ENCODE measurements around the gene B9D1. TPM values are rescaled to one million over a fixed set of nuclear protein-coding genes. Genes with fewer than 3 reads are reported as not detected.

B9D1 gene
- polyA plus RNA-seq, 1 of the 3 experiments (the other 2 are of a cell fraction), result 81.6 TPM

GRCh38 chr17:19327031-19327783, 35.3 kb downstream of the B9D1 start:
- Histone ChIP-seq H3K4me1 (ENCODE audit: control insufficient read depth in 1 of 2, insufficient read depth in 2 of 2, low read depth in 1 of 2, low read length in 1 of 2) (peaks cover 4 to 9% of the 10 kb centered on the region in 2 experiments; a peak in 2 of 4 replicates), H3K27me3 (ENCODE audit: insufficient read depth) (no peaks in the 10 kb centered on the region), H3K9me2 (no peaks in the 10 kb centered on the region), H3K9ac (peak overlapping the region; percentile 13; the same call in 1 of the 2 replicates), H4K20me1 (ENCODE audit: insufficient read depth) (no peaks in the 10 kb centered on the region), H2AFZ (ENCODE audit: low read depth) (no peak overlapping the region), H3K79me2 (ENCODE audit: insufficient read depth) (no peaks in the 10 kb centered on the region), H3K4me2 (peak overlapping the region; percentile 13; the same call in 1 of the 2 replicates), H3K27ac (ENCODE audit: low read depth in 2 of 2, low read length in 1 of 2) (peak overlapping the region in 1 of 2 experiments; percentile 38; a peak in 2 of 4 replicates), H3K4me3 (ENCODE audit: low read depth in 2 of 2, low read length in 1 of 2) (no peak overlapping the region), H3F3A (replicated peaks; ENCODE audit: insufficient read depth) (peaks cover 14% of the 10 kb centered on the region), H3K36me3 (replicated peaks in 1 of 2; ENCODE audit: control insufficient read depth in 1 of 2, insufficient read depth in 2 of 2, low read length in 1 of 2) (peaks cover 15 to 27% of the 10 kb centered on the region in 2 experiments), H3K9me3 (peaks cover 7% of the 10 kb centered on the region; the same call in 1 of the 2 replicates)
- TF ChIP-seq CTCF (IDR thresholded peaks at IDR 0.05), result no peak
- no peak for TF ChIP-seq FOXM1 (IDR thresholded peaks at IDR 0.05; ENCODE audit: low read depth)
- peak; percentile 42; the same call in 1 of the 2 replicates for TF ChIP-seq FOSL2 (IDR thresholded peaks at IDR 0.05; ENCODE audit: borderline replicate concordance, low read depth)
- 0 out of 2 replicates have a peak, but pooled peaks have one; percentile 21 for TF ChIP-seq TEAD4 (IDR thresholded peaks at IDR 0.05; ENCODE audit: borderline replicate concordance, insufficient read depth)
- TF ChIP-seq TCF12 (IDR thresholded peaks at IDR 0.05), result peak; percentile 31; the same call in 1 of the 2 replicates
- no peak for TF ChIP-seq RAD21 (IDR thresholded peaks at IDR 0.05; ENCODE audit: low read length)
- POLR2A ChIA-PET, result no interaction called here
- no peak for DNase-seq
- CTCF ChIA-PET, result interaction anchor here (1.4 kb wide), 1 partner anchor 418 kb away, joined by 3 read pairs; no protein-coding TSS in a partner anchor
- WGBS (ENCODE audit: low lambda C conversion rate), result 68% methylated on average over 14 of the region's 14 CpGs

- no peaks in the 10 kb centered on the region for H3K79me2 ChIP-seq (ENCODE audit: insufficient read depth)
- peaks cover 5% of the 10 kb centered on the region for H3F3A ChIP-seq (replicated peaks; ENCODE audit: insufficient read depth)
- TF ChIP-seq FOXJ3 (CRISPR knock-in tag; IDR thresholded peaks at IDR 0.05) (no peak), FOSL2 (IDR thresholded peaks at IDR 0.05; ENCODE audit: borderline replicate concordance, low read depth) (no peak), ZBTB33 (IDR thresholded peaks at IDR 0.05; ENCODE audit: borderline replicate concordance, low read depth) (no peak), MAX (IDR thresholded peaks at IDR 0.05; ENCODE audit: low read depth) (no peak)
- H3K9me2 ChIP-seq, result no peaks in the 10 kb centered on the region
- no peak for DNase-seq
- no peak overlapping the region for H3K4me3 ChIP-seq (ENCODE audit: low read depth in 2 of 2, low read length in 1 of 2)
- peaks cover 0 to 4% of the 10 kb centered on the region in 2 experiments; a peak in 1 of 4 replicates for H3K4me1 ChIP-seq (ENCODE audit: control insufficient read depth in 1 of 2, insufficient read depth in 2 of 2, low read depth in 1 of 2, low read length in 1 of 2)
- no peak overlapping the region for H3K27ac ChIP-seq (ENCODE audit: low read depth in 2 of 2, low read length in 1 of 2)
- H3K9me3 ChIP-seq, result peaks cover 7% of the 10 kb centered on the region; the same call in 1 of the 2 replicates
- H2AFZ ChIP-seq (ENCODE audit: low read depth), result no peak overlapping the region
- ChIA-PET CTCF (no interaction called here), POLR2A (no interaction called here)
- no peak overlapping the region for H3K4me2 ChIP-seq
- H3K27me3 ChIP-seq (ENCODE audit: insufficient read depth), result no peaks in the 10 kb centered on the region
- H4K20me1 ChIP-seq (ENCODE audit: insufficient read depth), result no peaks in the 10 kb centered on the region
- H3K9ac ChIP-seq, result no peak overlapping the region
- H3K36me3 ChIP-seq (replicated peaks in 1 of 2; ENCODE audit: control insufficient read depth in 1 of 2, insufficient read depth in 2 of 2, low read length in 1 of 2), result peaks cover 19 to 27% of the 10 kb centered on the region in 2 experiments
Observed at GRCh38 chr17:19325542-19325941, 37.0 kb downstream of the B9D1 start.

All from SK-N-SH (cell line).